Transverse colon (tissue), 4 donors: Measurements from ENCODE around the gene PCBP3.

ENCODE experiments used
- CTCF ChIP-seq, 5 experiments: fragments of 200-600 bp in 3 of 5; fragments of 450-650 bp in 2 of 5; sonication (generic) in 3 of 5; IDR thresholded peaks; 1 replicate in 2 of 5; 2 replicates in 3 of 5; pipeline ENCODE4 v1.5.1; 2016 to 2017; ENCODE audit warnings: antibody characterized with exemption in 5 of 5, inconsistent platforms in 3 of 5, mild to moderate bottlenecking in 2 of 5, moderate library complexity in 1 of 5
- EP300 ChIP-seq: sonication (generic); formaldehyde crosslinking; IDR thresholded peaks from one replicate; pipeline ENCODE4 v1.6.1; 2017; ENCODE audit warnings: antibody characterized with exemption, low read depth
- POLR2A ChIP-seq: fragments of 450-650 bp; IDR thresholded peaks from one replicate; pipeline ENCODE4 v1.6.1; 2016; ENCODE audit warnings: antibody characterized with exemption, mild to moderate bottlenecking, moderate library complexity
- POLR2AphosphoS5 ChIP-seq, 3 donors: sonication (generic); formaldehyde crosslinking; IDR thresholded peaks; one replicate each; pipeline ENCODE4 v1.6.1; 2016; ENCODE audit warnings: antibody characterized with exemption in 3 of 3

GRCh38 chr21:45927032-45927431 lies 283.5 kb downstream of the PCBP3 start:
- no peak for TF ChIP-seq CTCF (IDR thresholded peaks at IDR 0.05)
- no peak for TF ChIP-seq POLR2AphosphoS5 (IDR thresholded peaks at IDR 0.05)
- no peak for TF ChIP-seq POLR2A
- no peak for TF ChIP-seq EP300
